PC-9 (cell line): ENCODE data around the gene SPON1.
A peak's percentile ranks its signal among the peaks of the same experiment; 100 is the strongest.

Experiments
- CTCF ChIP-seq: fragments of 200-600 bp; sonication (generic); conservative IDR thresholded peaks from 2 replicates; pipeline ENCODE4 v1.6.1; 2017; ENCODE audit warnings: mixed run types, antibody characterized with exemption, mild to moderate bottlenecking, moderate library complexity
- EZH2 ChIP-seq: fragments of 200-600 bp; sonication (generic); IDR thresholded peaks from 2 replicates; pipeline ENCODE4 v1.8.0; 2017; ENCODE audit warnings: antibody characterized with exemption, low read depth

GRCh38 chr11:14148653-14149273 is 186.2 kb downstream of the SPON1 start:
- TF ChIP-seq CTCF (peak; percentile 66), EZH2 (no peak)
